Activated T-cell treated with anti-CD3 and anti-CD28 coated beads for 48 hours (primary cell): ENCODE measurements around the gene MTX2.

Experiments
- DNase-seq: peaks from one replicate; pipeline ENCODE4 v3.0.0-alpha.2; 2020; ENCODE audit warnings: low read depth

The MTX2 gene

GRCh38 chr2:176269319-176270099 is at the start of gene MTX2:
MTX2 (plus strand) TSS chr2:176269442; CDS start chr2:176269630, 188 bp downstream.
- peak; percentile 74 for DNase-seq

DNA sequence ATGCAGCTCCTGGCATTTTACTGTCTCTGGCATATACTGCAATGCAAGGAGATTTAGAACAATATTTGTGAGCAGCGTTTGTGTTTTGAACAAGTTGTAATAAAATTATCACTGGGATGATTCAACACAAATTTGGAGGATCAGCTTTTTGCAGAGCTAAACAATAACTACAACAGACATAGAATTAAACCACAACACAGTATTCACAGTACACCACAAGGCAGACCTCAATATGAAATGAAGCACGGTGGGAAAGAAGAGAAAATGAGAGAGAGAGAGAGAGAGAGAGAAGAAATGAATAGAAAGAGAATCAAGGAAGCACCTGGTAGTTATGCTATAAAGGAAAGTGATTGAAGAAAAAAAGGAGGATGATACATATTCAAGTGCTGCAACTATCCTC is 41.4 kb upstream of the MTX2 start:
- no peak for DNase-seq

DNA sequence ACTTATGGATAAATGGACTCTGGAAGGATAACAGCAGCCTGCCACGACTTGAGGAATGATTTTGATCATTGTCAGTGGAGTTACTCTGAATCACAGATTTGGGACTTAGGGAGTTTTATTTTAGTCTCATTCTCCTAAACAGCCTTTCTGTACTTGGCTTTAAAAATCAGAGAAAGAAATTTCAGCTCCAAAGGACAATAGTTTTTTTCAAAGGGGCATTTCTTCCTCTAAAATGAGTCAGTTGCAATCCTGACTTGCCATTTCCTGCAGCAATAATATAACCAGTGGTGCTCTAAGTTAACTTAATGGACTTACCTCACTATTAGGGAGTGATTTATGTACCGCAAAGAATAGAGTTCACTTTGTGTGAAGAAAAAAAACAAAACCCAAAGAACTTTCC is 35.1 kb upstream of the MTX2 start:
- DNase-seq, result no peak

GRCh38 chr2:176234940-176235339 is 34.3 kb upstream of the MTX2 start:
- no peak for DNase-seq

DNA sequence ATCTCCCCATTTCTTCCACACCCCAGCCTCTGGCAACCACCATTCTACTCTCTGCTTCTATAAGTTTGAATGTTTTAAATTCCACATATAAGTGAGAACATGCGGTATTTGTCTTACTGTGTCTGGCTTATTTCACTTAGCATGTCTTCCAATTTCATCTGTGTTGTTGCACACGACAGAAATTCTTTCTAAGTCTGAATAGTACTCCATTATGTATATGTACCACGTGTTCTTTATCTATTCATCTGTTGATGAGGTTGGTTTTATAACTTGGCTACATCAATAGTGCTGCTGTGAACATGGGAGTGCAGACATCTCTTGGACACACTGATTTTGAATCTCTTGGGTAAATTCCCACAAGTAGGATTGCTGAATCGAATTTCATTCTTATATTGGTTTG is 31.8 kb upstream of the MTX2 start:
- DNase-seq, result no peak

GRCh38 chr2:176239031-176239430 is 30.2 kb upstream of the MTX2 start:
- no peak for DNase-seq

DNA sequence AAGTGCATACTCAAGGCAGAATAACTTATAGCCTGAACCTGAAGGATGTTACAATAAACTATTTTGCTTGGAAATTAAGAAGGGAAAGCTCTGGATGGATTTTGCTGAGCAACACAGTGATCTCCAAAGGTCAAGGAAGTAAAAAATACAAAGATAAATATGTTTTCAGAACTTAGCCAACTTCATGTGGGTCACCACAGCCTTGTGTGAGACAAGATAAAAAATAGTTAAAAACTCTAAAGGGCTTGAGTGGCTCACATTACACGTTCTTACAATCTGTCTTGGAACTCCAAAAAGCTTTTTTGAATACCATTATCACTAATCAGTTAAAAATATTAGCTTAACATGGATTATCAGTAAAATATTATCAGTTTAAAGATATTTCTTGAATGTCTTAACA is 28.9 kb upstream of the MTX2 start:
- DNase-seq, result no peak

DNA sequence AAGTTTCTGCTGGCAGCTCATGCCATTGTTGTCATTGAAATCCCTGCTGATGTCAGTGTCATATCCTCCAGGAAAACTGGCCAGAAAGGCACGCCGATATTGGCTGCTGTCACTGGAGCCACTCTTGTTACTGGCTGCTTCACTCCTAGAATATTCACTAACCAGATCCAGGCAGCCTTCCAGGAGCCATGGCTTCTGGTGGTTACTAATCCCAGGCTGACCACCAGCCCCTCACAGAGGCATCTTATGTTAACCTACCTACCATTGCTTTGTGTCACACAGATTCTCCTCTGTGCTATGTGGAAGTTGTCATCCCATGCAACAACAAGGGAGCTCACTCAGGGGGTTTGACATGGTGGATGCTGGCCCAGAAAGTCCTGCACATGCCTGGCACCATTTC is 27.0 kb upstream of the MTX2 start:
- no peak for DNase-seq

GRCh38 chr2:176246331-176246730 is 22.9 kb upstream of the MTX2 start:
- DNase-seq, result no peak

GRCh38 chr2:176247859-176248258 is 21.4 kb upstream of the MTX2 start:
- DNase-seq, result no peak

- DNase-seq, result no peak
Measured at GRCh38 chr2:176251928-176252327, 17.3 kb upstream of the MTX2 start.

DNA sequence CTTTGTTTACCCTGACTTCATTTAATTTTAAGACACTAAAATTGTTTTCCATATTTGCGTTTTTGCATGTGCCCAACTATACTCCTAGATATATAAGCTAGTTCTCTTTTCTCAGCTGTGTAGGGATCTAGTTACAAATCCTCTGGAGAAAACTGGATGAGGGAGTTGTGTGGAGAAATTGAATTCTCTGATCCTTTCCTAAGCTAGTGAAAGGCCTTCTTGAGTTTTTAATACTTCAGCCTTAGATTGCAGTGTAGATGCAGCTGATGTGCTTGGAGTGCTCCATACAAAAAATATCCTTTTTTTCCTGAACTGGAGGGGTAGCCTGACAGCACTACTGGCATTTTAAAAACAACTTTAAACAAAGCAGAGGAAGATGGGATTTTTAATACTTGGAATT is 8.6 kb upstream of the MTX2 start:
- no peak for DNase-seq

- no peak for DNase-seq
Measured at GRCh38 chr2:176261136-176261535, 8.1 kb upstream of the MTX2 start.

DNA sequence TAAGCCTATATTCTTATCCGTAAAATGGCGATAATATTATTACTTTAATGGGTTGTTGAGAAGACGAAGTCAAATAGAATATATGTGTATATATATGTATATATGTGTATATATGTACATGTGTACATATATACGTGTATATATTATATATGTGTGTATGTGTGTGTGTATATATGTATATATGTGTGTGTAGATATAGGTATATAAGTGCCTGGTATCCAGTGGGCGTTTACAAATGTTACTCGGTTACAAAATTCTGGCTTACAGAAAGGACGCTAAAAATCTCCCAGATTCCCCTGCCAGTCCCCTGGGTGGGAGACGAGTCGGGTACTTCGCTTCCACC is 295 bp upstream of the MTX2 start:
- DNase-seq, result no peak

DNA sequence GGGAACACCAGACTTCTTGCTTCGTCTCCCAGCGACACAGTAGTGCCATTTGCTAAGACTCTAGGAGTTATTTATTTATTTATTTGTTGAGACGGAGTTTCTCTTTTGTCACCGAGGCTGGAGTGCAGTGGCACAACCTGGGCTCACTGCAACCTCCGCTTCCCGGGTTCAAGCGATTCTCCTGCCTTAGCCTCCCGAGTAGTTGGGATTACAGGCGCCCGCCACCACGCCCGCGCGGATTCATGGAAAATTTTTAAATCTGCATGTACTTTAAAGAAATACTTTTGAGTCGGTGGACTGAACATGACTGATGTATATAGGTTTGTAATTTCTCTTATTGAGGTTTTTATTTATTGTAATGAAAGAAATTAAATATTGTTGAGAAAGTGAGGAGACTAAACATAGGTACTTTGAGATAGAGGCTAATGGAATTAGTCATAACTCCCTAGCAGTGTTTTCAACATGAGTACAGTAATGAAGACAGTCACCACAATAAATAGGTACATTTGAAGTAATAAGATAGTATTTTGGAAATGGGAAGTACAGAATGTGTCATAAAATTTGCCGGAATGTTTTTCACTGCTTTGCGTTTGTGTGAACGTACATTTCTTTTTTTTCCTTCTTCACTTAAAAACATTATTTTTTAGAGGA is 983 bp downstream of the MTX2 start:
- DNase-seq, result no peak

DNA sequence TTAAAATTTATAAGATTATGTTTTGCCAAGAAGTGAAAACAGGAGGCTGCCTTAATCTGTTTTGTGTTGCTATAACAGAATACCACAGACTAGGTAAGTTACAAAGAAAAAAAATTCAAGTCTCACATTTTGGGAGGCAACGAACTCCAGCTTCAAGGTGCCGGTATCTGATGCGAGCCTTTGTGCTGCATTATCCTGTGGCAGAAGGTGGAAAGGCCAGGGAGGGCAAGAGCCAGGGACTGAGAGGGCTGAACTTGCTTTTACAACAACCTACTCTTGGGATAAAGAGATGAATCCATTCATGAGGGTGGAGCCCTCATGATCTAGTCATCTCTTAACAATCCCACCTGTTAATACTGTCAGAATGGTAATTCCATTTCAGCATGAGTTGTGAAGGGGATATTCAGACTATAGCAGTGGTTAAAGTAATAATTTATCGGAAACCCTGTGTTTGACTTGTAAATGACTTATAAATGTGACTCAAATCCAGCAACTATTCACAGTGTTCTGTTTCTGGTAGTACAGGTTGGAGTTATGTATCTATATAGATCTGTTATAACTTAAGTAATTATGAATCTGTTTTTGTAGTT is 3.7 kb downstream of the MTX2 start:
- DNase-seq, result no peak

- no peak for DNase-seq
Measured at GRCh38 chr2:176278927-176279326, 9.7 kb downstream of the MTX2 start.

DNA sequence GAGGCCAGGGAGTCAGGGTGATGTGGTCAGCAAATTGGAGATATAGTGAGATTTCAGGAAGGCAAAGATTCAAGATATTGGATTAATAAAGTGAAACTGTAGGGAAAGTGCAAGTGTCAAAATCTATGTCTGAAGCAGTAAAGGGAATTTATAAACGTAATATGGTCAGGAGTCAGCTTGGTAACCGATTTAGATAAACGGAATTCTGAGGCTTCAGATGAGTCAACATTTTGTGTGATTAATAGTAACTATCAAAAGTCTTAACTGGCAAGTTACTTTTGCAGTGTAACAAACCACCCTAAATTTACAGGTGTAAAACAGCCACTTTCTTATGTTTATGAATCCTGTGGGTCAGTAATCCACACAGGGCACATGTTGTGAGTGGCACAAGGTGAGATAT is 10.9 kb downstream of the MTX2 start:
- DNase-seq, result no peak

DNA sequence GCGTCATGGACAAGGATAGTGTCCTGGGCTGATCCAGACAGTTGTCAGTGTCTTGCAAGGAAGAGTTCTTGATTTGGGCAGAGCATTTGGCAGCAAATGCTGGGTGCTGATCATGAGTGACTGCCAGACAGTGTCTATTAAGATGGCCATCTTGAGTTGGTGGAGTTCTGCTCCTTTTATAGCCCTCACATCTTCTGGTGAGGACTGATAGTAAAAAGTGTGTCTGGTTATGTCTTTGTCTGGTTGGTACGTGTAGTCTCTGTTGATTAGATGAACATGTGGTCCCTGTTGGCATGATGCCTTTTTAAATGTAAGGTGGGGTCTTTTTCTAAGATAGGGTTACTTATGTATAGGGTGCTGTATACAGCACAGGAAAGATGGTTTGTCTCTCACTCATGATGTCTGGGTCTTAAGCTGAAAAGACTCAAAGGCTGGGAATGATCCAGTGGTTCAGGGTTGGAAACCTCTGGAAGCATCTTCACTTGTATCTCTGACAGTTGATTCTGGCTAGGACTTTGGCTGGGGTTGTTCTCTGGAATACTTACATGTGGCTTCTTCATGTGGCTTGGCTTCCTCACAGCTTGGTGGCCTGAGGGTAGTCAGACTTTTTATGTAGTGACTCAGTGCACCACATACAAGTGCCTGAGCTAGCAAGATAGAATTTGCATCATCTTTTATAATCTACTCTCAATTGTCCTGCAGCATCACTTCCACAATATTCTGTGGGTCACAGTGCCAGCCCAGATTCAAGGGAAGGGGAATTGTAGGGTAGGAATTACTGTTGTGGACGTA is 11.8 kb downstream of the MTX2 start:
- no peak for DNase-seq

- no peak for DNase-seq
Measured at GRCh38 chr2:176283291-176284068, 14.2 kb downstream of the MTX2 start.

DNA sequence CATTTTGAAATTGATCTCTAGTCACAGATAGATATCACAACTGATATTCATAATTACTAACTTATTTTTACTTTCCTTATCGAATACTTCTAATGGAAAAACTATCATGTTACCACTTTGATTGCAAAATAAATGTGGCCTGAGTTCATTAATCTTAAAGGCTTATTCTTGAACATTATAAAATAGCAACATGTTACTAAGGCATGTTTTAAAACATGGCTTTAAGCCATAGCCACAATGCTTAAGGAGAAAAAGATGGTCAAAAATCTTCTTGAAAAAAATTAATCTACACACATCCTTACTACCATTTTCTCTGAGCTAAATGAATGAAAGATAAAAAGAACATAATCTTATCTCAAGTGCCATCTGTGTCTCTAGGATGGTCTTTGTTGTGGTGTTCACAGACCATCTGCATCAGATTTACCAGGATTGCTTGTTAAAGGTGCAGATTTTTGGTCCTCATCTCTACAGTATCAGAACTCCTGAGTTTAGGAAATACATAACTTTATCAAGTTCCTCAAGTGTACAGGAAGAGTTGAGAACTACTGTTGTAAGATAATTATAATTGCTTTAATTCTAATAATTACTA is 15.3 kb downstream of the MTX2 start:
- no peak for DNase-seq

GRCh38 chr2:176285321-176285720 is 16.1 kb downstream of the MTX2 start:
- no peak for DNase-seq
